HT-29 (cell line): ENCODE results near the gene ARFGAP1. TPM values are rescaled to one million over a fixed set of nuclear protein-coding genes. Genes with fewer than 3 reads are reported as not detected.

Experiments
- DNase-seq: peaks from one replicate; pipeline ENCODE4 v3.0.0-alpha.2; 2015; ENCODE audit warnings: low spot score
- total RNA-seq: library from RNA; depleted of rRNA; stranded (reverse); fragments of >200 nt; shearing (Covaris generic); gene quantifications from 2 replicates; pipeline ENCODE4 v1.2.3, GENCODE V29; 2014

The ARFGAP1 gene
- total RNA-seq, 1 experiment from 2014 or later: 150 TPM

DNA sequence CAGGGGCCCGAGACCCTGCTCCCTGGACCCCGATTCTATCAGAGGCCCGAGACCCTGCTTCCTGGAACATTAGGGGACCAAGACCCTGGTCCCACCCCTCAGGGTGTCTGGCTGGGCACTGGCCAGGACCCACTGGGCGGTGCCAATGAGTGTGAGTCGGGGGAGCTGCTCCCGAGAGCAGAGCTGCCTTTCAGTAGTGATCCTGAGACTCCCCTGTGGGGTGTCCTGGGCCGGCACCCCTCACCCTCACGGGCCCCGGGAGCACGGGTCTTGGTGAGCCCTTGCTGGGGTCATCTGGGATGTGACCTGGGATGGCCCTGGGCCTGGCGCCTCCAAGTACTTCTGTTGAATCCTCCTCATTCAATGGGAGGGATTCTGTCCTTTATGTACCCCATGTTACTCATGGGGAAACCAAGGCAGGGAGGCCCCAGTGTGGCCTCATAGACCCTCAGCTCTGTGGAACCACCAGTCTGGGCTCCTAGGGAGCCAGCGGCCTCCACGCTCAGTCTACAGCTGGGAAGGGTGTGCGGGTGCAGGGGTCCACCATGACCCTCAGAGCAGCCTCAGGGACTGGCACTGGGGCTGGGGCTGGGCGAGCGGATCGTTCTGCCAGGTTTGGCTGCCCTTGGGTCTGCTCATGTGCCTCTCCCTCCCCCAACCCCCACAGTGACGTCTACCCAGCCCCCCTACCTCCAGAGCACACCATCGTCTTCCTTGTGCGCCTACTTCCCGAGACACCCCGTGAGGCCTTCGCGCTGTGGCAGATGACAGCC is 46.0 kb downstream of the ARFGAP1 start:
- DNase-seq: no peak

DNA sequence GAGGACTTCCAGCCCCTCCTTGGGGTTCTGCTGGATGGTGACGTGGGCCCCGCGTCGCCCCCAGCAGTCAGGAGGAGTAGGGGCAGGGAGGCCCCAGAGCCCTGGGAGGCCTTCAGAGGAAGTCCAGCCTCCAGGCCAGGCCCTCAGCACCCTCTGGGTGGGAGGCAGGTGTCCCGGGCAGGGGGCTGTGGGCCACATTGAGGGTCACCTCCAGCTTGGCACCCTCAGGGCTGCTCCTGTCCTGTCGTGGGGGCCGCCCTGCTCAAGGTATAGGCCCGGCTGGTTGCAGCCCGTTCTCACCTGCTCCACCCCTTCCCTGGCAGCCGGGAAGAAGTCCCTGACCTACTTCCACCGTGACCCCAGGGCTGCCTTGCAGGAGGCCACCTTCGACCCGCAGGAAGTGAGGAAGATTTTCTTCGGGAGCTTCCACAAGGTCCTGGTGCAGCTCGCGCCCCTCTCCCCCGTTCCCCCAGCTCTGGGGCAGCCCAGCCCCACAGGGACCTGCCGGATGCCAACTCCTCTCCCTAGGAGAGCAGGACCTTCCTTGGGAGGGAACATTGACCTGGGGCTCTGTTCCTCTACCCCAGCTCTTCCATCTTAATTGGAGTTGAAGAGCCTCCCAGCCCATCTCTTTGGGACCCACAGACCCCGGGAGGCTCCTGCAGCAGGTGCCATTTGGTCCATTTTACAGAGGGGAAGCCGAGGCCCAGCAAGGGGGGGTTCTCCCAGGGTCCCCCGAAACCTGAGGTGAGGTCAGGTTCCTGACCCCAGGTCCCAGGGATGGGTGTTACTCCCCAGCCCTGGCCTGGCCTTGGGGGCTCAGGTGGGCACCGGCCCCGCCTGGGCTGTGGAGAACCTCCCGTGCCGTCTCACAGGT is 46.8 kb downstream of the ARFGAP1 start:
- DNase-seq: no peak

DNA sequence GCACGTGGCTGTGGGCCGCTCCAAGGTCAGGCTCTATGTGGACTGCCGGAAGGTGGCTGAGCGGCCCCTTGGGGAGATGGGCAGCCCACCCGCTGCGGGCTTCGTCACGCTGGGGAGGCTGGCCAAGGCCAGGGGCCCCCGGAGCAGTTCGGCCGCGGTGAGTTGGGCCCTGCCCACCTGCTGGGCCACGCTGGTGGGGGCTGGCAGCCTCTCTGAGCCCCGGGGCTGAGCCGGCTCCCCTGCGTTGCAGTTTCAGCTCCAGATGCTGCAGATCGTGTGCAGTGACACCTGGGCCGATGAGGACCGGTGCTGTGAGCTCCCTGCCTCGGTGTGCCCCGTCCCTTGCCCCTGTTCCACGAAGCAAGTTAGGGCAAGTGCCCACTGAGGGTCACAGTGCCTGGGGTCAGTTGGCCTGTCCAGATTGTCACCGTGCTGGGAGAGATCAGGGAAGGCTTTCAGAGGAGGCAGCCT is 47.5 kb downstream of the ARFGAP1 start:
- DNase-seq: no peak

DNA sequence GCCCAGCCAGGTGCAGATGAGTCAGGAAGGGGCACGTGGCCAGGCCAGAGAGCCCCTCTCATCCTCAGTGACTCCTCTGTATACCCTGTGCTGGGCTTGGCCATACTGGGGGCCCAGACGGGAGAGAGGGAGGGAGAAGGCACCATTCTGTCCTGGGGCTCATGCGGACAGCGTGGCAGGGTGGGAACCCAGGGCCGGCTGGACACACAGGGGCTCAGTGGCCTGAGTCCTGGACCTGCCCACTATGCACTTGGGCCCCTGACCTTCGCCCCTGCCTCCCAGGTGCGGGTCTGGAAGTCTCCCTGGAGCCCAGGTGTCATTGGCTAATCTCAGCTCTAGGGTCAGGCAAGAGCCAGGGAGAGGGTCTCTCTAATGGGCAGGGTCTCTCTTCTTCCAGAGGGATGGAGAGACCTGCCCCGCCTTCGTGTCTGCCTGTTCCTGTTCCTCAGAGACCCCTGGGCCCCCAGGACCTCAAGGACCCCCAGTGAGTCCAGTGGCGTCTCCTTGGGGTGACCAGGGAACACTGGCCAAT is 48.1 kb downstream of the ARFGAP1 start:
- DNase-seq: no peak

DNA sequence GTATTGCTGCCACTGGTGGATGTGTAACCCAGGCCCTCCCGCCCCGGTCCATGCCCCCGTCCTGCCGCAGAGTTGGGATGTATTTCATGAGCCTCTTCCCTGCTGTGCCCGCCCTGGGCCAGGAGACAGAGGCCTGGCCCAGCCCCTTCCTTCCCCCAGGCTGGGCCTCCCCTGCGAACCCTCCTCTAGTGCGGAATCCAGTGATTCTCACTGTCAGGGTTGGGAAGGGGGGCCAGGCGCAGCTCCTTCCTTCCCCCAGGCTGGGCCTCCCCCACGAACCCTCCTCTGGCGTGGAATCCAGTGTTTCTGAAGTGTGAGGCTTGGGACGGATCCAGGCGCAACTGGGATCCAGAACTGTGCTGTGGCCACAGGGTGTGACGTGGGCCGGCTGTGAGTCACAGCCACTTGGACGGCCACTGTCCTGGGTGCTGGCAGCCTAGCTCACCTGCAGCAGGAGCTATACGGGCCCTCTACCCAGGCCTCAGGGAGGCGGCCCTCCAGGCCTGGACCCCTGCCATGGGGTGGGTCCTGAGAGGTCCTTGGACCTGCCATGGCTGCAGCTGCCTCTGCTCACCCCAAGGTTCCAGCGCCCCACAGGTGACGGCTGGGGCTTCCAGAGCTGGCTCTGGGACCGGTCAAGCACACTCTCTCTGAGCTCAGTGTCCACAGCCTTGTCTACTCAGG is 48.7 kb downstream of the ARFGAP1 start:
- no peak for DNase-seq

DNA sequence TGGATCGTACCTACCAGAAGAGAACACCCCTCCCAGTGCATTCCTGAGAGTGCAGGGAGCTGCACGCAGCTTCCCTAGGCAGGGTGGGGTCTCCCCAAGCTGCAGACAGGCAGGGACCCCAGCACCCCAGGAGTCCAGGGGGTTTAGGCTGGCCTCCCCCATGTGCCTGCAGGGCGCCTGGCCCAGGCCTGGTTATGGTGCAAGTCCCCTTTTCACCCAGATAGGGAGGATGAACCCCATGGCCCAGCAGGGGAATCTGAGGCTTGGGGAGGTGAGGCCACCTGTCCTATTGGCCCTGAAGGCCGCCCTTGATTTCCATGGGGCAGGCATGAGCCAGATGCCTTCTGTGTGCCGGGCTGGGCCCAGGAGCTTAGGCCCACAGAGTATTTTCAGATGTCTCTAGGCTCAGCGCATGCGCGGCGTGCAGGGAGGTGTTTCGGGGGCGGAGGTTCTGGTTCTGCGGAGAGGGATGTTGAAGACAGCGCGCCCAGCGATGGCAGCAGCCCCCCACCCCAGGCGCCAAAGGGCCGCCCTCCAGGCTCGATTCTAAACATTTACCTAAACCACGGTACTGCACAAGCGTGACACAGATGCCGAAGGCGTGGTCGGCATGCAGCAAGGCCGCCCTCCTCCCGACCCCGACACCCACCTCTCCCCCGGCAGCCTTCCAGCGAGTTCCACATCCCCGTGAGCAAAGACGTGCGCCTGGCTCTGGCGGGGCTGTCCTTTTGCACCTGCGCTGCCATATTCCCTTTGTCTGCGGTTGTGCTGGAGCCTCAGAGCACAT is 49.7 kb downstream of the ARFGAP1 start:
- no peak for DNase-seq

DNA sequence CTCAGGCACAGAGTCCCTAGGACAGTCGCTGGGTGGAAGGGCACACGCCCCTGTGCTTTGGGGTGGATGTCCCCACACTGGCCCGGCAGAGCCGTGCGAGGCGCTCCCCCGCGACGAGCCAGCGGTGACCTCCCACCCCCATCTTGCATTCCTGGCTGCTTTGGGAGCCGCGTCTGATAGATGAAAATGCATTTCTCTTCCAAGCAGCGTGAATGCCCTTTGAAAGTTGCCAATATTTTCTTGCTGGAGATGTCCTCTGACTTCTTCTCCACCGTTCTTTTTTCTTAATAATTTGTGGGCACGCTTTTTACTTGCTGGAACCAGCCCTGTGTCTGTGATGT is 50.3 kb downstream of the ARFGAP1 start:
- no peak for DNase-seq

DNA sequence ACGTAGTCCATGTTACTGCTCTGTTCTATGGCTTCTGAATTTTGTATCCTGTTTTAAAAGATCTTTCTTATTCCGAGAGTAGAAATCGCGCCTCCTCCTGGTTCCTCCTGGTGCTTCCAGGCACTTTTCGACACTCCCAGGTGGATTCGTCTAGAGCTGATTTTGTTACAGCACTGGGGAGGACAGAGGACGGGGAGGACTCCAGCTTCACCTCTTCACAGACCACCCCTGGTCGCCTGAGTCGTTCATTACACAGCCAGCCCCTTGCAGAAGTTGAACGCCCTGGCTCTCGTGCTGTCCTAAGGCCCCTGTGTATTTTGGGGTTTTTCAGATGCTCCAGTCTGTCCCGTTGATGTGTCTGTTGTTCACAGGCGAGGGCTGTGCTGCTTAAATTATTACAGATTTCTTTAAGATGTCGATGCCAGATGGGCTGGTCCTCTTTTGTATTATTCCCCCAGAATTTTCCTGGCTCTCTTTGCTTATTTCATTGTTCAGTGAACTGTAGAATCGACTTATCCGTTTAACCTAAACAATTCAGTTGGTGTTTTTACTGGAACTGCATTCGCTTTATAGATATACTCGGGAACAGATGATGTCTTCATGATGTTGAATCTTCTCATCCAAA is 50.9 kb downstream of the ARFGAP1 start:
- DNase-seq: no peak

DNA sequence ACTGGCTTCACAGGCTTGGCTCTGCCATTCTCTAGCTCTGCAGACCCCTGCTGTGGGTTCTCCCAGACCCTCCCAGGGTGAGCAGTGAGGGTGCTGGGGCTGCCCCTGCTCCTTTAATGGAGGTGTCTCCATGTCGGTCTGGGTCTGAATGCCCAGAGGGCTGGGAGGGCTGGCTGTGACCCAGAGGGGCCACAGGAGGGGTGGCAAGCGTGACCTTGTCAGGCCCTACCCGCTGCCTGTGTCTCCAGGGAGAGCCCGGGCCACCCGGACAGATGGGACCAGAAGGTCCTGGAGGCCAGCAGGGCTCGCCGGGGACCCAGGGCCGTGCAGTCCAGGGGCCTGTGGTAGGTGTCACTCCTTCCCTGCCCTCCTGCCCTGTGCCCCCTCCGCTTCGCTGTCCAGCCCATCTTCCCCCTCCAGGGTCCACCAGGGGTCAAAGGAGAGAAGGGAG is 52.4 kb downstream of the ARFGAP1 start:
- DNase-seq: no peak

DNA sequence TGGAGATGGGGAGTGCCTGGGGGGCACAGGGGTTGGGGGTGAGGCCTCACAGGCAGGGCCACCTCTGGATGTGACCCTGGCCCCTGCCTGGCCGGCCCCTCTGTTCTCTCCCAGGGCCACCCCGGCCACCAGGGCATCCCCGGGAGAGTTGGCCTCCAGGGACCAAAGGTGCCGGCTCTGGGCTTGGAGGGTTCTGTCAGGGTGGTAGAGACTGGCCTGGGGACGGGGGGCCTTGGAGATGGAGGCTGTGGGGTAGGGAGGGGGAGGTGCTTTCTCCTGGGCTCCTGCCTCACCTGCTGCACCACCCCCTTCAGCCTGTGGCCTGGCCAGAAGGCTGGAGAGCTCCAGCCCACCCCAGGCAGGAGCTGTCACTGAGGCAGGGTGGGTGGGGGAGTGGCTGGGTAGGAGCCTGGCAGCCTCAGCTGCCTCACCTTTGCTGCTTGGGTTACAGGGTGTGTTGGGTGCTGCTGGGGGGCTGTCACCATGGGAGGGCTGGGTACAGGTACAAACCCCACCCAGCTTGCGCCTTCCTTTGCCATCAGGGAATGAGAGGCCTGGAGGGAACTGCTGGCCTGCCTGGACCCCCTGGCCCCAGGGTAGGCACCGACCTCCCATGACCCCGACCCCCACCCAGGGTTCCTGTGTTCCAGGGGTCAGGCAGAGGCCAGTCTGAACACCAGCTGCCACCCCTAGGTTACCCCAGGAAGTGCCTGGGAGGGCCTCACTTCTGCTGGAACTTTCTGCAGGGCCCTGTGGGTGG is 53.1 kb downstream of the ARFGAP1 start:
- no peak for DNase-seq

DNA sequence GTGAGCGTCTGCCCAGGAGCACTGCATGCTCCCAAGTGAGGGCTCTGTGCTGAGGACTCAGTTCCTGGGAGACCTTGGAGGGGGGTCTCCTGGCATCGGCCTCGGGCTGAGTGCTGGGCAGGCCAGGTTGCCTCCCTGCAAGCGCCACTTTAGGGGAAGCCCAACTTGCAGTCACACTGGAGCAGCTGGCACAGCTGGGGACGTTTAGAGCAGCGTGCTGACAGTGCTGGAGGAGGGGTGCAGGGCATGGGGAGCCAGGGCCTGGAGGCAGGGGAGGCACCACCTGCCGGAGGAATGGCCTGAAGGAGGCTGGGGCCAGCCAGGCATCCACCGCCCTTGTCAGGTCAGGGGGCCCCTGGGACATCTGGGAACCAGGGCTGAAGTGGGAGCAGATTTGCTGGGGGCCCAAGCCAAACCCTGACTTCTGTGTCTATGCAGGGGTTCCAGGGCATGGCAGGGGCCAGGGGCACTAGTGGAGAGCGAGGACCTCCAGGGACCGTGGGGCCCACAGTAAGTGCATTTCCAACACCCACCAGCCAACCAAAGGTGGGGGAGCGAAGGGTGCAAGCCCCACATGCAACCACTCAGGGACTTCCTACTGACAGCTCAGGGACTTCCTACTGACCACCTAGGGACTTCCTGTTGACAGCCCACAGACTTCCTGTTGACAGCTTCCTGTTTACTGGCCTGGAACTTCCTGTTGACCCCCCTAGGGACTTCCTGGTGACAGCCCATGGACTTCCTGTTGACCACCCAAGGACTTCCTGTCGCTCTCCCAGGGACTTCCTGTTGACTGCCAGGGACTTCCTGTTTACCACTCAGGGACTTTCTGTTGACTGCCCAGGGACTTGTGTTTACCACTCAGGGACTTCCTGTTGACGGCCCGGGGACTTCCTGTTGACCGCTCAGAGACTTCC is 54.0 kb downstream of the ARFGAP1 start:
- no peak for DNase-seq

DNA sequence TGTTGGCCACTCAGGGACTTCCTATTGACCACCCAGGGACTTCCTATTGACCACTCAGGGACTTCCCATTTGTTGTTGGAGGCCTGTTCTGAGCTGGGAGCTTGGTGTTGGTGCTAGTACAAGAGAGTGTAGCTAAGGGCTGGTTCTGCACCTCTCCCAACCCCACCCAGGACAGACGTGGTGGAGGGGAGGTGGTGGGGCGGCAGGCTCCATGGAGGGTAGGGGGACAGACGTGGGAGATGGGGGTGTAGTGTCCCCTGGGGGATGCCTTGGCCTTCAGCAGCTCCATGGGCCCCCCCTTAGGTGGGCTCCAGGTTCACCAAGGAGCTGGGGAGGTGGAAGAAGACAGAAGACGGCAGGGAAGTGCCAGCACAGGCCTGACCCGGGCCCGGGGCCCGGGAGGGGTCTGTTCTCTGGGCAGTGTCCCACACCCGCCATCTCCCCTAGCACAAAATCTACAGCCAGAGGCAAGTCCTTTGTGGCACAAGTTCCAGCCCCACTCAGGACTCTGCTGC is 54.7 kb downstream of the ARFGAP1 start:
- no peak for DNase-seq

DNA sequence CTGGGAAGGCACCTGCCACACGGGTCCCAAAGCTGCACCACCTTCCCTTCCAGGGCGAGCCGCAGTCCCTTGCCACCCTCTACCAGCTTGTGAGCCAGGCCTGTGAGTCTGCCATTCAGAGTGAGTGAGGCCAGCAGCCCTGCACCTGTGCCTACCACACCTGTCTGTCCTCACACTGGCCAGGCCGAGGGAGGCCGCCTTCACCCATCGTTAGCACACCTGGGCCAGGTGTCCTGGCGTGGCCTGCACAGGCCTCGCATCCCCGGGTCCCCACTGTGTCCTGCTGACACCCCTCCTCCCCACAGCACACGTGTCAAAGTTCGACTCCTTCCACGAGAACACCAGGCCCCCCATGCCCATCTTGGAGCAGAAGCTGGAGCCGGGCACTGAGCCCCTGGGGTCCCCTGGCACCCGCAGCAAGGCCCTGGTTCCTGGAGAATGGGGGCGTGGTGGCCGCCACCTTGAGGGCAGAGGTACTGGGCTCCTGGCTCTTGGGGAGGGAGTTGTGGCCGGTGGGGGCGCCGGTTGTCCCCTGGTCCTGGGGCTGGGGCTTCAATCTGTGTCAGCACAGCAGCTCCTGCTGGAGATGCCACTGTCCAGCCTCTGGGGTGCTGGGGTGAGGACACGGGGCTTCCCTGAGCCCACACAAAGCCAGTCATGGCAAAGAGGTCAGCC is 55.5 kb downstream of the ARFGAP1 start:
- DNase-seq: no peak

DNA sequence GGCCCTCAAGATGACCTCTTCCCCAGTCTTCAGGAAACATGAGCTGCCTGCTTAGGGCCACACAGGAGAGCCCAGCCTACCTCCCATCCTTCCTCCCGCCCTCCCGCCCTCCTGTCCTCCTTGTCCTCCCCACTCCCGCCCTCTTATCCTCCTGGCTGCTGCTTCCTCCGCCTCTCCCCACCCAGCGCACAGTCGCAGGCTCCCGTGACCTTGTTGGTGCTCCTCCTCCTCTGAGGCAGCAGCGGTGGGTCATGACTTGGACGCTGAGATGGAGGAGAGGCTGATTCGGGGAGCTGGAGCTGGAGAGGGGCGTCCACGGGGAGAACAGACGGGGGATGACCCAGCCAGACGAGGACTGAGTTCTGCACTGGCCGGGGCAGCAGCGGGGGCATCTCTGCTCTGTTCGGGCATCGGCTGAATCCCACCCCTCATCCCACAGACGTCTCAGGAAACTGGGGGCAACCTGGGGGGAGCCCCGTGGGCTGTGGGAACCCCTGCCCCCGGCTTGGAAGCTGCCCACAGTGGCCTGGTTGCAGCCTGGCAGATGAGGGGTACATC is 56.2 kb downstream of the ARFGAP1 start:
- DNase-seq: no peak

DNA sequence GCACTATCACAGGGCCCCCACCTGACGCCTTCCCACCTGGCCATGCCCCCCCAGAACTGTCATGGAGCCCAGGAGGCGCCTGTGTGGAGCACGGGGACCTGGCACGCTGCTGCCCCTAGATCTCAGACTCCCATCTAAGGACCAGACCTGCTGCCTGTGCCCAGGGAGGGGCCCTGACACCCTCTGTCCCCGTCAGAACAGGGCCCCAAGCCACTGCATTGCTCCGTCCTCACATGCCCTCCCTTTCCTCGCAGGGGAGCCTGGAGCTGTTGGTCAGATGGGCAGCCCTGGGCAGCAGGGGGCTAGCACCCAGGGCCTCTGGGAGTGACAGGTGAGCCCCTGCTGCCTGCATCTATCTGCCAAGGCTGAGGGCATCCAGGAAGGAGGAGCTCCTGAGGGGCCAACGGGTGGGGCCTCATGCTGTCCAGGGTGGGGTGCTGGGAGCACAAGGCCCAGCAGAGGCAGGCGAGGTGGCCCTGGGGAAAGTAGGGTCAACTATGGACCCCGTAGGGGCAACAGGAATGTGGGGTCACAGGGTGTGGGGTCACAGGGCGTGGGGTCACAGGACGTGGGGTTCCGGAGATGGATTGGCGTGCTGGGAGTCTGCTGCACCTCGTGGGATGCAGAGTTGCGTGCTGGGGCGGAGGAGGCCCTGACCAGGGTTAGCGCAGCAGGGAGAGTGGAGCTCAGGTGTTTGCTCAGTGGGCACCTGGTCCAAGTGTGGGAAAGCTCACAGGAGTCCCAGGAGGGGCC is 56.9 kb downstream of the ARFGAP1 start:
- DNase-seq: no peak

DNA sequence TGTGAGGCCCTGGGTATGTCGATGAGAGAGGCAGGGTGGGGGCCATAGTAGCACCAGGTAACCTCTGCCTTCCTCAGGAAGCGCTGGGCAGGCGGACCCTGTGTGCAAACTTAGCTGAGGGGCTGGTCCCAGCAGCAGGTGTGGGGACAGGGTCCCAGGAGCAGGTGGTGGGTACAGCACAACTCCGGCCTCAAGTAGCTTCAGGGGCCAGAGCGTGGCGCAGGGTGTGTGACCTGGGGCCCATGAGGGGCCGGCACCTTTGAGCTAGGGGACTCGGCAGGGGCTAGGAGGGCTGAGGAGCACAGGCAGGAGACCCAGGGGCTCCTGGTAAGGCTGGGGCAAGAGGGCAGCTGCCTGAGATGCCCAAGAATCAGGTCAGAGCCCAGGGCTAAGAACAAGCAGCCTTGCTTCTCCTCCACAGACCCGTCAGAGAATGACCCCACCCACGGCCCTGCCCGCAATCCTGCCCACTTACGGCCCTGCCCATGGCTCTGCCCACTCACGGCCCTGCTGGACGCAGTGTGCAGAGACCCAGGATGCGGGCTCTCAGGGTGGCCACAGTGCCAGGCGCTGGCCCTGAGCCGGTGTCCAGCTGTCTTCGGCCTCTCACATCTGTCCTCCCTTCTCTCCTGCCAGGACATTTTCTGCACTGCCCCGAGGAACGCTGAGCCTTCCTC is 57.6 kb downstream of the ARFGAP1 start:
- no peak for DNase-seq
